Neural progenitor cell (in vitro differentiated cells): ENCODE results near the gene ORC4. TPM values are rescaled to one million over a fixed set of nuclear protein-coding genes. Genes with fewer than 3 reads are reported as not detected.
"Not testable (repeated sequence)": the region's sequence is repeated elsewhere in the genome, so short reads cannot be mapped to it uniquely, and the experiment has no call there.

ENCODE experiments used
- DNase-seq: peaks from one replicate; pipeline ENCODE4 v3.0.0-alpha.2; 2016; ENCODE audit warnings: low spot score
- H2AFZ ChIP-seq: fragments of 200-600 bp; sonication (generic); replicated peaks from 2 replicates; pipeline ENCODE4 v1.6.1; 2016; ENCODE audit warnings: antibody characterized with exemption
- H3F3A ChIP-seq: fragments of 200-600 bp; sonication (generic); 2 replicates; pipeline ENCODE4 v1.6.1; 2016; ENCODE audit warnings: antibody characterized with exemption, low read depth
- H3K27ac ChIP-seq: fragments of 200-600 bp; sonication (generic); 2 replicates; pipeline ENCODE4 v1.5.1; 2016; ENCODE audit warnings: mild to moderate bottlenecking
- H3K27me3 ChIP-seq: fragments of 200-600 bp; sonication (generic); 2 replicates; pipeline ENCODE4 v1.6.1; 2016; ENCODE audit warnings: mild to moderate bottlenecking, moderate library complexity
- H3K36me3 ChIP-seq: fragments of 200-600 bp; sonication (generic); 2 replicates; pipeline ENCODE4 v1.5.1; 2016
- H3K4me1 ChIP-seq: fragments of 200-600 bp; sonication (generic); 2 replicates; pipeline ENCODE4 v1.6.1; 2016; ENCODE audit warnings: mixed run types
- H3K4me2 ChIP-seq: fragments of 200-600 bp; sonication (generic); 2 replicates; pipeline ENCODE4 v1.6.1; 2016
- H3K4me3 ChIP-seq: fragments of 200-600 bp; sonication (generic); 2 replicates; pipeline ENCODE4 v1.5.1; 2016
- H3K79me2 ChIP-seq: fragments of 200-600 bp; sonication (generic); 2 replicates; pipeline ENCODE4 v1.6.1; 2016; ENCODE audit warnings: low read depth
- H3K9ac ChIP-seq: fragments of 200-600 bp; sonication (generic); 2 replicates; pipeline ENCODE4 v1.6.1; 2016
- H3K9me3 ChIP-seq: fragments of 200-600 bp; sonication (generic); 2 replicates; pipeline ENCODE4 v1.5.1; 2016; ENCODE audit warnings: low read depth
- H4K20me1 ChIP-seq: fragments of 200-600 bp; sonication (generic); 2 replicates; pipeline ENCODE4 v1.6.1; 2016; ENCODE audit warnings: low read depth
- H3K27ac Mint-ChIP-seq: 3 replicates; pipeline ENCODE4 v1.8.0; 2021; ENCODE audit warnings: mixed read lengths
- H3K27me3 Mint-ChIP-seq: 2 replicates; pipeline ENCODE4 v1.8.0; 2022; ENCODE audit warnings: low read depth, mild to moderate bottlenecking, inconsistent platforms, moderate library complexity, mixed read lengths; ENCODE audit not compliant: insufficient read depth
- H3K36me3 Mint-ChIP-seq: 3 replicates; pipeline ENCODE4 v1.8.0; 2021; ENCODE audit warnings: mixed read lengths
- H3K4me1 Mint-ChIP-seq: 3 replicates; pipeline ENCODE4 v1.8.0; 2021; ENCODE audit warnings: mixed read lengths
- H3K4me3 Mint-ChIP-seq: 3 replicates; pipeline ENCODE4 v1.8.0; 2021; ENCODE audit warnings: mild to moderate bottlenecking, moderate library complexity, mixed read lengths
- H3K9me3 Mint-ChIP-seq: 3 replicates; pipeline ENCODE4 v1.8.0; 2020; ENCODE audit warnings: mixed read lengths
- EZH2 ChIP-seq: fragments of 200-600 bp; sonication (generic); IDR thresholded peaks from 2 replicates; pipeline ENCODE4 v1.6.1; 2017; ENCODE audit warnings: antibody characterized with exemption, mild to moderate bottlenecking, moderate library complexity
- EZH2phosphoT487 ChIP-seq: fragments of 200-600 bp; sonication (generic); IDR thresholded peaks from 2 replicates; pipeline ENCODE4 v1.6.1; 2017; ENCODE audit warnings: antibody characterized with exemption
- total RNA-seq: library from RNA; depleted of rRNA; stranded (reverse); fragments of >200 nt; gene quantifications from 2 replicates; pipeline ENCODE4 v1.2.3, GENCODE V29; 2015; ENCODE audit warnings: low replicate concordance
- TF ChIP-seq, protein P1 (sequence below): fragments of 200-600 bp; sonication (generic); IDR thresholded peaks from 2 replicates; pipeline ENCODE4 v1.5.1; 2017; ENCODE audit warnings: antibody characterized with exemption, mild to moderate bottlenecking

The ORC4 gene
- total RNA-seq, 1 donor from 2014 or later, result 314 TPM

DNA sequence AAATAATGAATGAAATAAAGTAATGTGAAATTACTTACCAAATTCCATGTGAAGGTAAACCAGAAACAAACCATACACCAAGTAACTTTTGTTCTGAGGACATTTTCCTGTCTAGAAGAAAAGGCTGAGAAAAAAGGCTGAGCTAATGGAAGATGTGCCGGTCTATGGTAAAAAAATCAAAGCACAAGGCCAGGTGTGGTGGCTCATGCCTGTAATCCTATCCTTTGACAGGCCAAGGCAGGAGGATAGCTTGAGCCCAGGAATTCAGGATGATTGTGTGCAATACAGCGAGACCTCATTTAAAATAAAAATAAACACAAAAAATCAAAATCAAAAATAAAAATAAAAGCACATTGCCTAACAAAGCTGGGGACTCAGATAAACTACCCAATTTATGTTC lies 6.7 kb downstream of the ORC4 start:
- peaks cover 10% of the 10 kb centered on the region for H3K4me1 Mint-ChIP-seq
- Histone ChIP-seq H3K9ac (no peak overlapping the region), H3K4me1 (peaks cover 11% of the 10 kb centered on the region), H3K4me2 (no peak overlapping the region), H3K27ac (no peak overlapping the region), H4K20me1 (peaks cover 51% of the 10 kb centered on the region), H3F3A (no peaks in the 10 kb centered on the region), H3K27me3 (no peaks in the 10 kb centered on the region), H2AFZ (no peak overlapping the region), H3K79me2 (peaks cover 100% of the 10 kb centered on the region), H3K4me3 (no peak overlapping the region), H3K36me3 (no peaks in the 10 kb centered on the region), H3K9me3 (no peaks in the 10 kb centered on the region)
- no peak for DNase-seq
- peaks cover 41% of the 10 kb centered on the region for H3K36me3 Mint-ChIP-seq
- H3K9me3 Mint-ChIP-seq, result peaks cover 44% of the 10 kb centered on the region
- H3K27me3 Mint-ChIP-seq, result no peaks in the 10 kb centered on the region
- no peak overlapping the region for H3K27ac Mint-ChIP-seq
- no peak overlapping the region for H3K4me3 Mint-ChIP-seq
- no peak for TF ChIP-seq EZH2
- TF ChIP-seq, protein P1, sequence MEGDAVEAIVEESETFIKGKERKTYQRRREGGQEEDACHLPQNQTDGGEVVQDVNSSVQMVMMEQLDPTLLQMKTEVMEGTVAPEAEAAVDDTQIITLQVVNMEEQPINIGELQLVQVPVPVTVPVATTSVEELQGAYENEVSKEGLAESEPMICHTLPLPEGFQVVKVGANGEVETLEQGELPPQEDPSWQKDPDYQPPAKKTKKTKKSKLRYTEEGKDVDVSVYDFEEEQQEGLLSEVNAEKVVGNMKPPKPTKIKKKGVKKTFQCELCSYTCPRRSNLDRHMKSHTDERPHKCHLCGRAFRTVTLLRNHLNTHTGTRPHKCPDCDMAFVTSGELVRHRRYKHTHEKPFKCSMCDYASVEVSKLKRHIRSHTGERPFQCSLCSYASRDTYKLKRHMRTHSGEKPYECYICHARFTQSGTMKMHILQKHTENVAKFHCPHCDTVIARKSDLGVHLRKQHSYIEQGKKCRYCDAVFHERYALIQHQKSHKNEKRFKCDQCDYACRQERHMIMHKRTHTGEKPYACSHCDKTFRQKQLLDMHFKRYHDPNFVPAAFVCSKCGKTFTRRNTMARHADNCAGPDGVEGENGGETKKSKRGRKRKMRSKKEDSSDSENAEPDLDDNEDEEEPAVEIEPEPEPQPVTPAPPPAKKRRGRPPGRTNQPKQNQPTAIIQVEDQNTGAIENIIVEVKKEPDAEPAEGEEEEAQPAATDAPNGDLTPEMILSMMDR, result no peak

DNA sequence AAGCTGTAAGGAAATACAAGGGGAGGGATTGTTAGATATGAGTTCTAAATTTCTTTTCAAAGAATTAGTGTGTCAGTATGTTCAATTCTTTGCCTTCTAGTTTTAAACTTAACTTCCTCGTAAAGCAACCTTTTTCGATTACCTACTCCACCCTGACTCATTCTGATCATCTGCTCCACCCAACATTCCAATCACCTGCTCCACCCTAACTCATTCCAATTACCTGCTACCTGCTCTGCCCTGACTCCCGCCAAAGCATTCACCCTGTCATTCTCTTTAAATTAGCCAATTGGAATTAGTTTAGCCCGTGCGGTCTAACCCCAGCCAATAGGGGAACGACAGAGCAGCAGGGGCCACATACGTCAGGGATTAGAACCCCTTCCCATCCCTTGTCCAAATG lies 12.1 kb downstream of the ORC4 start:
- H4K20me1 ChIP-seq, H3K27ac Mint-ChIP-seq, H3K36me3 ChIP-seq, H3F3A ChIP-seq, H3K4me1 Mint-ChIP-seq, H3K4me3 Mint-ChIP-seq, H3K27me3 ChIP-seq, H3K4me1 ChIP-seq, DNase-seq, H3K4me3 ChIP-seq, H3K27ac ChIP-seq, H3K4me2 ChIP-seq, H3K9me3 ChIP-seq, H2AFZ ChIP-seq, H3K27me3 Mint-ChIP-seq, H3K9ac ChIP-seq: not testable (repeated sequence)
- H3K79me2 ChIP-seq, result peaks cover 100% of the 10 kb centered on the region
- peaks cover 79% of the 10 kb centered on the region for H3K9me3 Mint-ChIP-seq
- peaks cover 52% of the 10 kb centered on the region for H3K36me3 Mint-ChIP-seq

DNA sequence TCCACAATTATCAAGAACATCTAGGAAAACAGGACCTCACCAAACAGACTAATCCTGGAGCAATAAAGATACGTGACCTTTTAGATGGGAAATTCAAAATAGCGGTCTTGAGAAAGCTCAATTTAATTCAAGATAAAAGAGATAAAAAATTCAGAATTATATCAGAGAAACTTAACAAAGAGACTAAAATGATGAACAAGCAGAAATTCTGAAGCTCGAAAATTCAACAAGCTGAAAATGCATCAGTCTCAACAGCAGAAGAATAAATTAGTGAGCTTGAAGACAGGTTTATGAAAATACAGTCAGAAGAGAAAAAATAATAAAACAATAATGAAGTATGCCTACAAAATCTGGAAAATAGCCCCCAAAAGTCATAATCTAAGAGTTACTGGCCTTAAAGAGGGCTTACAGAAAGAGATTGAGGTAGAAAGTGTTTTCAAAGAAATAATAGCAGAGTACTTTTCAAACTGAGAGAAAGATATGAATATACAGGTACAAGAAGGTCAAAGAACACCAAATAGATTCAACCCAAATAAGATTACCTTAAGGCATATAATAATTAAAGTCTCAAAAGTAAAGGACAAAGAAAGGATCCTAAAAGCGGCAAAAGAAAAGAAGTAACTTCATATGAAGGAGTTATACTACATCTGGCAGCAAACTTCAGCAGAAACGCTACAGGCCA lies 13.2 kb downstream of the ORC4 start:
- Histone ChIP-seq H3K36me3 (no peaks in the 10 kb centered on the region), H3F3A (no peaks in the 10 kb centered on the region), H3K4me3 (no peak overlapping the region), H2AFZ (no peak overlapping the region), H3K4me1 (no peaks in the 10 kb centered on the region), H3K79me2 (peaks cover 100% of the 10 kb centered on the region), H3K9me3 (peaks cover 2% of the 10 kb centered on the region), H3K27ac (no peak overlapping the region), H3K4me2 (no peak overlapping the region), H3K27me3 (no peaks in the 10 kb centered on the region), H4K20me1 (no peaks in the 10 kb centered on the region), H3K9ac (no peak overlapping the region)
- DNase-seq, result no peak
- TF ChIP-seq, protein P1, result no peak
- TF ChIP-seq EZH2phosphoT487 (no peak), EZH2 (no peak)
- H3K4me3 Mint-ChIP-seq, result no peak overlapping the region
- peaks cover 84% of the 10 kb centered on the region for H3K9me3 Mint-ChIP-seq
- peaks cover 53% of the 10 kb centered on the region for H3K36me3 Mint-ChIP-seq
- H3K27ac Mint-ChIP-seq, result no peak overlapping the region
- peaks cover 4% of the 10 kb centered on the region for H3K27me3 Mint-ChIP-seq
- H3K4me1 Mint-ChIP-seq, result no peaks in the 10 kb centered on the region

DNA sequence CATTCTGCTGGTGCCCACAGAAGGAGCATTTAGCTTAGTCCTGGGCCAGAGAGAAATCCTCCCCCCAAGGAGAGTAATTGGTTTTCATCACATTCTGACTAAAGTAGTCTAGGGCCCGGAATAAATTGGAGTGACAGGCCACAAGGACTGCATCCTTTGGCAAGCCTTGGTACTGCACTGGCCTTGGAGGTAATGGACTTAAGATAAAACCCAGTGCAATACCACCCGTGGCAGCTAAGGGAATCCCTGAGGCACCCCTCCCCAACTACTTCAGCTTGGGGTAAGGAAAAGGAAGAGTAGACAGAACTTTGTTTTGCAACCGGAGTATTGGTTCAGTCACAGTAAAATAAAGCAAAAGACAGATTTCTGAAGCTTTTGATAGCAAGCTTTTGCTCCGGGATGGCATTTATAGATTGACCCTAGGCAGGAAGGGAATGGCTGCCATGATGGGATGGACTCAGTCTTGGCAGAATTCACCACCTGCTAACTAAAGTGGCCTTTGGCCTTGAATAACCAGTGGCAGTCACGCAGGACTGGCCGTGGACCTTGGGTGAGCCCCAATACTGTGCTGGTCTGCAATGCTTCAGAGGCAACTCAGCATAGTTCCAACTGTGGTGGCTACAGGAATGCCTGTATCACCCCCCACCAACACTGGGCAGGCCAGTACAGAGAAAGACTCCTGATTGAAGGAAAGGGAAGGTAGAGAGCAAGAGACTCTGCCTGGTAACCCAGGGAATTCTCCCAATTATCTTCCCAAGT lies 14.1 kb downstream of the ORC4 start:
- H3K4me3 ChIP-seq, result no peak overlapping the region
- H4K20me1 ChIP-seq, result peaks cover 2% of the 10 kb centered on the region
- TF ChIP-seq, protein P1, result no peak
- no peak for TF ChIP-seq EZH2phosphoT487
- TF ChIP-seq EZH2, result no peak
- H2AFZ ChIP-seq, result no peak overlapping the region
- peaks cover 2% of the 10 kb centered on the region for H3K9me3 ChIP-seq
- Mint-ChIP-seq H3K4me3 (no peak overlapping the region), H3K27me3 (peaks cover 4% of the 10 kb centered on the region), H3K36me3 (peaks cover 54% of the 10 kb centered on the region), H3K27ac (no peak overlapping the region), H3K4me1 (no peaks in the 10 kb centered on the region), H3K9me3 (peaks cover 87% of the 10 kb centered on the region)
- no peak for DNase-seq
- peaks cover 100% of the 10 kb centered on the region for H3K79me2 ChIP-seq
- no peak overlapping the region for H3K9ac ChIP-seq
- H3K36me3 ChIP-seq, result no peaks in the 10 kb centered on the region
- H3K27me3 ChIP-seq, result no peaks in the 10 kb centered on the region
- no peak overlapping the region for H3K27ac ChIP-seq
- H3K4me1 ChIP-seq, result no peaks in the 10 kb centered on the region
- H3K4me2 ChIP-seq, result no peak overlapping the region
- no peaks in the 10 kb centered on the region for H3F3A ChIP-seq

DNA sequence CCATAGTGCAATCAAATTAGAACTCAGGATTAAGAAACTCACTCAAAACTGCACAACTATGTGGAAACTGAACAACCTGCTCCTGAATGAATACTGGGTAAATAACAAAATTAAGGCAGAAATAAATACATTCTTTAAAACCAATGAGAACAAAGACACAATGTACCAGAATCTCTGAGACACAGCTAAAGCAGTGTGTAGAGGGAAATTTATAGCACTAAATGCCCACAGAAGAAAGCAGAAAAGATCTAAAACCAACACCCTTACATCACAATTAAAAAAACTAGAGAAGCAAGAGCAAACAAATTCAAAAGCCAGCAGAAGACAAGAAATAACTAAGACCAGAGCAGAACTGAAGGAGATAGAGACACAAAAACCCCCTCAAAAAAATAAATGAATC lies 18.1 kb downstream of the ORC4 start:
- H3K4me1 Mint-ChIP-seq, DNase-seq, H3K27me3 Mint-ChIP-seq, H3K9me3 ChIP-seq, H3K36me3 ChIP-seq, H3K4me2 ChIP-seq, H3K4me3 ChIP-seq, H3K9ac ChIP-seq, H3K27ac Mint-ChIP-seq, H3K4me3 Mint-ChIP-seq, H3K27ac ChIP-seq, H3F3A ChIP-seq, H3K27me3 ChIP-seq, H2AFZ ChIP-seq: not testable (repeated sequence)
- H4K20me1 ChIP-seq, result peaks cover 33% of the 10 kb centered on the region
- H3K4me1 ChIP-seq, result peaks cover 20% of the 10 kb centered on the region
- Mint-ChIP-seq H3K36me3 (peaks cover 47% of the 10 kb centered on the region), H3K9me3 (peaks cover 66% of the 10 kb centered on the region)
- peaks cover 100% of the 10 kb centered on the region for H3K79me2 ChIP-seq
